ENCODE results near the gene ZNF575. TPM values are rescaled to one million over a fixed set of nuclear protein-coding genes. Genes with fewer than 3 reads are reported as not detected.

The ZNF575 gene
- total and polyA plus RNA-seq, 4 donors: 0.08 to 1.0 (median 0.49) TPM

DNA sequence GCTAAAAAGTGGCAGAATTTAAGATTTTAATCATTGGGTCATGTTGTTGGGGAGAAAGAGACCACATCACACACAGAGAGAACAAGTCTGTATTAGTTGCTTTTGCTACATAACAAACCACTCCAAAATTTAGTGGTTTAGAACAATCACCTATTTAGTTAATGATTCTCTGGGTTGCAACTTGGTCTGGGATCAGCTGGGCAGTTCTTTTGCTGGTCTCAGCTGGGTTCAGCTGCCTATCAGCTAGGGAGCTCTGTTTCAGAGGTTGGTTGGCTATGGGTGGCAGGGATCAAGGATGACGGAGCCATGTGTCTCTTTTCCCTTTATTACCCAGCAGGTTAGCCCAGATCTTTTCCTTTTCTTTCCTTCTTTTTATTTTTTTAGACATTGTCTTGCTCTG, 51.5 kb downstream of the ZNF575 start:
- Histone ChIP-seq H3K27ac (ENCODE audit: low read depth in 1 of 2, low read length in 2 of 2) (peak overlapping the region in 1 of 2 donors; percentile 54), H3K9ac (ENCODE audit: low read depth in 1 of 2, low read length in 2 of 2) (no peak overlapping the region), H3K4me3 (ENCODE audit: low read depth in 1 of 3, low read length in 3 of 3) (no peak overlapping the region), H3K9me3 (ENCODE audit: control insufficient read depth in 4 of 4, low read length in 3 of 4) (no peaks in the 10 kb centered on the region), H3K4me1 (ENCODE audit: control insufficient read depth in 4 of 4, insufficient read depth in 4 of 4, low read length in 3 of 4) (peaks cover 3 to 19% (median 10%) of the 10 kb centered on the region in 4 donors), H3K36me3 (ENCODE audit: control insufficient read depth in 4 of 4, insufficient read depth in 3 of 4, low read depth in 1 of 4, low read length in 3 of 4) (no peaks in the 10 kb centered on the region), H3K27me3 (ENCODE audit: control insufficient read depth in 4 of 4, insufficient read depth in 4 of 4, low read length in 3 of 4) (no peaks in the 10 kb centered on the region)
- DNase-seq (ENCODE audit: low spot score): no peak
- 64% methylated on average over 1 of the region's 1 CpG for WGBS
- TF ChIP-seq SP1 (IDR thresholded peaks at IDR 0.05): peak; percentile 34
- TF ChIP-seq, protein P1, sequence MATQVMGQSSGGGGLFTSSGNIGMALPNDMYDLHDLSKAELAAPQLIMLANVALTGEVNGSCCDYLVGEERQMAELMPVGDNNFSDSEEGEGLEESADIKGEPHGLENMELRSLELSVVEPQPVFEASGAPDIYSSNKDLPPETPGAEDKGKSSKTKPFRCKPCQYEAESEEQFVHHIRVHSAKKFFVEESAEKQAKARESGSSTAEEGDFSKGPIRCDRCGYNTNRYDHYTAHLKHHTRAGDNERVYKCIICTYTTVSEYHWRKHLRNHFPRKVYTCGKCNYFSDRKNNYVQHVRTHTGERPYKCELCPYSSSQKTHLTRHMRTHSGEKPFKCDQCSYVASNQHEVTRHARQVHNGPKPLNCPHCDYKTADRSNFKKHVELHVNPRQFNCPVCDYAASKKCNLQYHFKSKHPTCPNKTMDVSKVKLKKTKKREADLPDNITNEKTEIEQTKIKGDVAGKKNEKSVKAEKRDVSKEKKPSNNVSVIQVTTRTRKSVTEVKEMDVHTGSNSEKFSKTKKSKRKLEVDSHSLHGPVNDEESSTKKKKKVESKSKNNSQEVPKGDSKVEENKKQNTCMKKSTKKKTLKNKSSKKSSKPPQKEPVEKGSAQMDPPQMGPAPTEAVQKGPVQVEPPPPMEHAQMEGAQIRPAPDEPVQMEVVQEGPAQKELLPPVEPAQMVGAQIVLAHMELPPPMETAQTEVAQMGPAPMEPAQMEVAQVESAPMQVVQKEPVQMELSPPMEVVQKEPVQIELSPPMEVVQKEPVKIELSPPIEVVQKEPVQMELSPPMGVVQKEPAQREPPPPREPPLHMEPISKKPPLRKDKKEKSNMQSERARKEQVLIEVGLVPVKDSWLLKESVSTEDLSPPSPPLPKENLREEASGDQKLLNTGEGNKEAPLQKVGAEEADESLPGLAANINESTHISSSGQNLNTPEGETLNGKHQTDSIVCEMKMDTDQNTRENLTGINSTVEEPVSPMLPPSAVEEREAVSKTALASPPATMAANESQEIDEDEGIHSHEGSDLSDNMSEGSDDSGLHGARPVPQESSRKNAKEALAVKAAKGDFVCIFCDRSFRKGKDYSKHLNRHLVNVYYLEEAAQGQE (IDR thresholded peaks at IDR 0.05): no peak

Other genes with a start within 250 kb of the ZNF575 start
- gene CD177, start 179.5 kb upstream of the ZNF575 start, total RNA-seq: 10 to 100 TPM in 1 of 2 donors, 1 to 10 TPM in 1; 8.2 to 33.4 TPM
- under 1 TPM; 0.38 to 0.68 TPM for gene CD177, start 179.5 kb upstream of the ZNF575 start, polyA plus RNA-seq
- gene TEX101, start 118.3 kb upstream of the ZNF575 start, total RNA-seq: not detected
- gene TEX101, start 118.3 kb upstream of the ZNF575 start, polyA plus RNA-seq: not detected
- gene LYPD3, start 67.6 kb upstream of the ZNF575 start, total RNA-seq: under 1 TPM; 0.08 to 0.09 TPM
- gene LYPD3, start 67.6 kb upstream of the ZNF575 start, polyA plus RNA-seq: under 1 TPM; 0.26 to 0.38 TPM
- 10 to 100 TPM; 10.6 to 18.2 TPM for gene PHLDB3, start 28.4 kb upstream of the ZNF575 start, total RNA-seq
- 10 to 100 TPM; 10.7 to 12.7 TPM for gene PHLDB3, start 28.4 kb upstream of the ZNF575 start, polyA plus RNA-seq
- gene ETHE1, start 6.0 kb upstream of the ZNF575 start, total RNA-seq: 10 to 100 TPM; 30.4 to 35.0 TPM
- 10 to 100 TPM; 34.0 to 45.1 TPM for gene ETHE1, start 6.0 kb upstream of the ZNF575 start, polyA plus RNA-seq
- gene XRCC1, start 42.3 kb downstream of the ZNF575 start, total RNA-seq: 1 to 10 TPM; 3.6 to 9.8 TPM
- 1 to 10 TPM; 4.5 to 5.2 TPM for gene XRCC1, start 42.3 kb downstream of the ZNF575 start, polyA plus RNA-seq
- gene PINLYP, start 42.6 kb downstream of the ZNF575 start, total RNA-seq: 1 to 10 TPM in 1 of 2 donors, under 1 TPM in 1; 0.42 to 4.3 TPM
- under 1 TPM; 0.50 to 0.64 TPM for gene PINLYP, start 42.6 kb downstream of the ZNF575 start, polyA plus RNA-seq
- gene IRGQ, start 62.9 kb downstream of the ZNF575 start, total RNA-seq: 10 to 100 TPM in 1 of 2 donors, 1 to 10 TPM in 1; 6.4 to 15.5 TPM
- gene IRGQ, start 62.9 kb downstream of the ZNF575 start, polyA plus RNA-seq: 1 to 10 TPM; 2.8 to 4.0 TPM
- gene ZNF576, start 63.4 kb downstream of the ZNF575 start, total RNA-seq: 1 to 10 TPM; 6.9 to 7.1 TPM
- 10 to 100 TPM; 14.7 to 14.9 TPM for gene ZNF576, start 63.4 kb downstream of the ZNF575 start, polyA plus RNA-seq
- gene SRRM5, start 78.9 kb downstream of the ZNF575 start, total RNA-seq: under 1 TPM; 0.08 to 0.09 TPM
- under 1 TPM; 0.07 to 0.09 TPM for gene SRRM5, start 78.9 kb downstream of the ZNF575 start, polyA plus RNA-seq
- 10 to 100 TPM in 1 of 2 donors, 1 to 10 TPM in 1; 9.7 to 22.1 TPM for gene ZNF428, start 86.4 kb downstream of the ZNF575 start, total RNA-seq
- 10 to 100 TPM in 1 of 2 donors, 1 to 10 TPM in 1; 6.5 to 19.1 TPM for gene ZNF428, start 86.4 kb downstream of the ZNF575 start, polyA plus RNA-seq
- 1 to 10 TPM; 2.8 to 3.7 TPM for gene CADM4, start 106.7 kb downstream of the ZNF575 start, total RNA-seq
- gene CADM4, start 106.7 kb downstream of the ZNF575 start, polyA plus RNA-seq: 1 to 10 TPM in 1 of 2 donors, under 1 TPM in 1; 0.47 to 4.9 TPM
- 1 to 10 TPM; 2.8 to 3.7 TPM for gene PLAUR, start 137.0 kb downstream of the ZNF575 start, total RNA-seq
- gene PLAUR, start 137.0 kb downstream of the ZNF575 start, polyA plus RNA-seq: 1 to 10 TPM; 1.1 to 1.9 TPM
- not detected for gene IRGC, start 182.9 kb downstream of the ZNF575 start, total RNA-seq
- gene IRGC, start 182.9 kb downstream of the ZNF575 start, polyA plus RNA-seq: not detected
- 1 to 10 TPM; 5.5 to 6.2 TPM for gene SMG9, start 221.8 kb downstream of the ZNF575 start, total RNA-seq
- 1 to 10 TPM; 5.4 to 8.9 TPM for gene SMG9, start 221.8 kb downstream of the ZNF575 start, polyA plus RNA-seq
- gene KCNN4, start 247.8 kb downstream of the ZNF575 start, total RNA-seq: 10 to 100 TPM in 1 of 2 donors, under 1 TPM in 1; 0.25 to 30.3 TPM
- under 1 TPM; 0.14 to 0.76 TPM for gene KCNN4, start 247.8 kb downstream of the ZNF575 start, polyA plus RNA-seq